ELF-1 (cell line): Measurements from ENCODE around the gene TAX1BP1.

Experiments
- DNase-seq: peaks from one replicate; pipeline ENCODE4 v3.0.0-alpha.2; 2016; ENCODE audit warnings: low read depth, low spot score

Gene TAX1BP1

GRCh38 chr7:27781188-27781587 is 41.2 kb downstream of the TAX1BP1 start:
- no peak for DNase-seq

- DNase-seq, result no peak
These were observed 42.9 kb downstream of the TAX1BP1 start for GRCh38 chr7:27782849-27783248.

- DNase-seq, result no peak
These were observed 44.6 kb downstream of the TAX1BP1 start for GRCh38 chr7:27784399-27785053.

- no peak for DNase-seq
These were observed 48.5 kb downstream of the TAX1BP1 start for GRCh38 chr7:27788437-27788836.

- no peak for DNase-seq
These were observed 53.8 kb downstream of the TAX1BP1 start for GRCh38 chr7:27793780-27794179.

GRCh38 chr7:27795977-27796376 is 56.0 kb downstream of the TAX1BP1 start:
- DNase-seq, result no peak

- no peak for DNase-seq
These were observed 59.2 kb downstream of the TAX1BP1 start for GRCh38 chr7:27799212-27799611.

GRCh38 chr7:27802999-27803398 is 63.0 kb downstream of the TAX1BP1 start:
- DNase-seq, result no peak

GRCh38 chr7:27804139-27804538 is 64.2 kb downstream of the TAX1BP1 start:
- DNase-seq, result no peak

GRCh38 chr7:27808626-27809025 is 68.7 kb downstream of the TAX1BP1 start:
- DNase-seq, result no peak

- no peak for DNase-seq
These were observed 70.2 kb downstream of the TAX1BP1 start for GRCh38 chr7:27810186-27810585.

GRCh38 chr7:27812706-27813105 is 72.7 kb downstream of the TAX1BP1 start:
- no peak for DNase-seq

- no peak for DNase-seq
These were observed 82.3 kb downstream of the TAX1BP1 start for GRCh38 chr7:27822245-27822644.

GRCh38 chr7:27825891-27826290 is 85.9 kb downstream of the TAX1BP1 start:
- DNase-seq, result no peak

GRCh38 chr7:27826357-27826756 is 86.4 kb downstream of the TAX1BP1 start:
- no peak for DNase-seq

- peak; percentile 6 for DNase-seq
These were observed 94.4 kb downstream of the TAX1BP1 start for GRCh38 chr7:27834179-27834921.

GRCh38 chr7:27835376-27835775 is 95.4 kb downstream of the TAX1BP1 start:
- no peak for DNase-seq

GRCh38 chr7:27836536-27836935 is 96.6 kb downstream of the TAX1BP1 start:
- DNase-seq, result no peak

- peak; percentile 4 for DNase-seq
These were observed 99.1 kb downstream of the TAX1BP1 start for GRCh38 chr7:27839099-27839498.

- DNase-seq, result no peak
These were observed 100.4 kb downstream of the TAX1BP1 start for GRCh38 chr7:27840313-27840712.

GRCh38 chr7:27840760-27841364 is 100.9 kb downstream of the TAX1BP1 start:
- DNase-seq, result no peak

GRCh38 chr7:27842094-27842692 is 102.2 kb downstream of the TAX1BP1 start:
- peak; percentile 23 for DNase-seq
